Measurements from ENCODE around the gene MRPL10. TPM values are rescaled to one million over a fixed set of nuclear protein-coding genes. Genes with fewer than 3 reads are reported as not detected.
"Not testable (repeated sequence)": the region's sequence is repeated elsewhere in the genome, so short reads cannot be mapped to it uniquely, and the experiment has no call there.

MRPL10 gene
- polyA plus RNA-seq, 2 donors = 17.5 to 30.4 TPM

GRCh38 chr17:47781397-47781796 is 49.9 kb downstream of the MRPL10 start:
- no peaks in the 10 kb centered on the region for H3K9me3 ChIP-seq (ENCODE audit: control insufficient read depth in 2 of 2, insufficient read depth in 1 of 2, low read depth in 1 of 2, low read length in 1 of 2)
- H3K27me3 ChIP-seq (ENCODE audit: control insufficient read depth in 1 of 2, insufficient read depth in 2 of 2, low read length in 2 of 2) = peaks cover 5 to 10% of the 10 kb centered on the region in 2 donors
- no peaks in the 10 kb centered on the region for H3K4me1 ChIP-seq (ENCODE audit: control insufficient read depth in 2 of 2, insufficient read depth in 2 of 2, low read length in 1 of 2)
- H3K27ac ChIP-seq (ENCODE audit: low read depth in 2 of 2, low read length in 1 of 2) = no peak overlapping the region
- no peaks in the 10 kb centered on the region for H3K36me3 ChIP-seq (ENCODE audit: control insufficient read depth in 2 of 2, insufficient read depth in 2 of 2, low read length in 1 of 2)
- H3K4me3 ChIP-seq (ENCODE audit: low read depth in 1 of 2, low read length in 2 of 2) = no peak overlapping the region
- WGBS, 2 donors = 67 to 69% methylated on average over 5 of the region's 5 CpGs

- Histone ChIP-seq H3K9me3 (ENCODE audit: control insufficient read depth in 2 of 2, insufficient read depth in 1 of 2, low read depth in 1 of 2, low read length in 1 of 2) (no peaks in the 10 kb centered on the region), H3K27me3 (ENCODE audit: control insufficient read depth in 1 of 2, insufficient read depth in 2 of 2, low read length in 2 of 2) (peaks cover 5 to 10% of the 10 kb centered on the region in 2 donors), H3K4me1 (ENCODE audit: control insufficient read depth in 2 of 2, insufficient read depth in 2 of 2, low read length in 1 of 2) (no peaks in the 10 kb centered on the region), H3K4me3 (ENCODE audit: low read depth in 1 of 2, low read length in 2 of 2) (no peak overlapping the region), H3K36me3 (ENCODE audit: control insufficient read depth in 2 of 2, insufficient read depth in 2 of 2, low read length in 1 of 2) (no peaks in the 10 kb centered on the region), H3K27ac (ENCODE audit: low read depth in 2 of 2, low read length in 1 of 2) (no peak overlapping the region)
- WGBS, 2 donors = 19 to 28% methylated on average over 45 of the region's 45 CpGs
Observed at GRCh38 chr17:47778184-47778635, 53.1 kb downstream of the MRPL10 start.

GRCh38 chr17:47776330-47777197 is 54.8 kb downstream of the MRPL10 start:
- WGBS, 2 donors = 38 to 42% methylated on average over 14 of the region's 14 CpGs
- peaks cover 0 to 4% of the 10 kb centered on the region in 2 donors for H3K9me3 ChIP-seq (ENCODE audit: control insufficient read depth in 2 of 2, insufficient read depth in 1 of 2, low read depth in 1 of 2, low read length in 1 of 2)
- H3K4me1 ChIP-seq (ENCODE audit: control insufficient read depth in 2 of 2, insufficient read depth in 2 of 2, low read length in 1 of 2) = no peaks in the 10 kb centered on the region
- H3K27me3 ChIP-seq (ENCODE audit: control insufficient read depth in 1 of 2, insufficient read depth in 2 of 2, low read length in 2 of 2) = peaks cover 5 to 10% of the 10 kb centered on the region in 2 donors
- H3K4me3 ChIP-seq (ENCODE audit: low read depth in 1 of 2, low read length in 2 of 2) = no peak overlapping the region
- no peak overlapping the region for H3K27ac ChIP-seq (ENCODE audit: low read depth in 2 of 2, low read length in 1 of 2)
- no peaks in the 10 kb centered on the region for H3K36me3 ChIP-seq (ENCODE audit: control insufficient read depth in 2 of 2, insufficient read depth in 2 of 2, low read length in 1 of 2)

- H3K9me3 ChIP-seq (ENCODE audit: control insufficient read depth in 2 of 2, insufficient read depth in 1 of 2, low read depth in 1 of 2, low read length in 1 of 2) = peaks cover 0 to 4% of the 10 kb centered on the region in 2 donors
- no peaks in the 10 kb centered on the region for H3K36me3 ChIP-seq (ENCODE audit: control insufficient read depth in 2 of 2, insufficient read depth in 2 of 2, low read length in 1 of 2)
- 56 to 69% methylated on average over 1 of the region's 1 CpG for WGBS, 2 donors
- H3K27me3 ChIP-seq (ENCODE audit: control insufficient read depth in 1 of 2, insufficient read depth in 2 of 2, low read length in 2 of 2) = peaks cover 5 to 10% of the 10 kb centered on the region in 2 donors
- H3K27ac ChIP-seq (ENCODE audit: low read depth in 2 of 2, low read length in 1 of 2) = no peak overlapping the region
- no peak overlapping the region for H3K4me3 ChIP-seq (ENCODE audit: low read depth in 1 of 2, low read length in 2 of 2)
- H3K4me1 ChIP-seq (ENCODE audit: control insufficient read depth in 2 of 2, insufficient read depth in 2 of 2, low read length in 1 of 2) = no peaks in the 10 kb centered on the region
Observed at GRCh38 chr17:47774987-47775580, 56.3 kb downstream of the MRPL10 start.

- Histone ChIP-seq H3K27me3 (ENCODE audit: control insufficient read depth in 1 of 2, insufficient read depth in 2 of 2, low read length in 2 of 2) (peaks cover 5 to 10% of the 10 kb centered on the region in 2 donors), H3K27ac (ENCODE audit: low read depth in 2 of 2, low read length in 1 of 2) (no peak overlapping the region), H3K4me3 (ENCODE audit: low read depth in 1 of 2, low read length in 2 of 2) (no peak overlapping the region), H3K9me3 (ENCODE audit: control insufficient read depth in 2 of 2, insufficient read depth in 1 of 2, low read depth in 1 of 2, low read length in 1 of 2) (peaks cover 0 to 4% of the 10 kb centered on the region in 2 donors), H3K4me1 (ENCODE audit: control insufficient read depth in 2 of 2, insufficient read depth in 2 of 2, low read length in 1 of 2) (no peaks in the 10 kb centered on the region), H3K36me3 (ENCODE audit: control insufficient read depth in 2 of 2, insufficient read depth in 2 of 2, low read length in 1 of 2) (no peaks in the 10 kb centered on the region)
- 67 to 68% methylated on average over 4 of the region's 4 CpGs for WGBS, 2 donors
Observed at GRCh38 chr17:47774331-47774730, 57.0 kb downstream of the MRPL10 start.

GRCh38 chr17:47773649-47774048 is 57.7 kb downstream of the MRPL10 start:
- 86 to 89% methylated on average over 9 of the region's 9 CpGs for WGBS, 2 donors
- H3K4me1 ChIP-seq (ENCODE audit: control insufficient read depth in 2 of 2, insufficient read depth in 2 of 2, low read length in 1 of 2); H3K9me3 ChIP-seq (ENCODE audit: control insufficient read depth in 2 of 2, insufficient read depth in 1 of 2, low read depth in 1 of 2, low read length in 1 of 2); H3K27ac ChIP-seq (ENCODE audit: low read depth in 2 of 2, low read length in 1 of 2); H3K27me3 ChIP-seq (ENCODE audit: control insufficient read depth in 1 of 2, insufficient read depth in 2 of 2, low read length in 2 of 2); H3K4me3 ChIP-seq (ENCODE audit: low read depth in 1 of 2, low read length in 2 of 2); H3K36me3 ChIP-seq (ENCODE audit: control insufficient read depth in 2 of 2, insufficient read depth in 2 of 2, low read length in 1 of 2): not testable (repeated sequence)

Other genes with a start within 250 kb of the MRPL10 start
- gene KPNB1, start 181.6 kb downstream of the MRPL10 start, polyA plus RNA-seq = 10 to 100 TPM; 40.8 to 75.5 TPM
- 10 to 100 TPM in 1 of 2 donors, 1 to 10 TPM in 1; 9.2 to 17.1 TPM for gene TBKBP1, start 137.4 kb downstream of the MRPL10 start, polyA plus RNA-seq
- gene TBX21, start 98.3 kb downstream of the MRPL10 start, polyA plus RNA-seq = under 1 TPM; 0.18 to 0.24 TPM
- 1 to 10 TPM; 1.9 to 3.7 TPM for gene OSBPL7, start 9.7 kb downstream of the MRPL10 start, polyA plus RNA-seq
- gene LRRC46, start 129 bp upstream of the MRPL10 start, polyA plus RNA-seq = under 1 TPM; 0.25 to 0.53 TPM
- gene SCRN2, start 9.7 kb upstream of the MRPL10 start, polyA plus RNA-seq = 10 to 100 TPM; 28.6 to 34.7 TPM
- gene SP6, start 19.6 kb upstream of the MRPL10 start, polyA plus RNA-seq = 1 to 10 TPM; 3.8 to 6.1 TPM
- 10 to 100 TPM in 1 of 2 donors, 1 to 10 TPM in 1; 5.4 to 10.7 TPM for gene SP2, start 64.7 kb upstream of the MRPL10 start, polyA plus RNA-seq
- 1 to 10 TPM; 9.5 to 9.6 TPM for gene PNPO, start 110.0 kb upstream of the MRPL10 start, polyA plus RNA-seq
- 10 to 100 TPM in 1 of 2 donors, 1 to 10 TPM in 1; 8.8 to 15.2 TPM for gene PRR15L, start 126.3 kb upstream of the MRPL10 start, polyA plus RNA-seq
- 100 to 1,000 TPM; 103 to 217 TPM for gene CDK5RAP3, start 139.6 kb upstream of the MRPL10 start, polyA plus RNA-seq
- 10 to 100 TPM in 1 of 2 donors, 1 to 10 TPM in 1; 8.4 to 12.9 TPM for gene COPZ2, start 206.3 kb upstream of the MRPL10 start, polyA plus RNA-seq
- gene NFE2L1, start 216.8 kb upstream of the MRPL10 start, polyA plus RNA-seq = 10 to 100 TPM; 39.4 to 45.7 TPM